Adrenal gland (tissue), 19 donors: ENCODE results near the gene PXN. TPM values are rescaled to one million over a fixed set of nuclear protein-coding genes. Genes with fewer than 3 reads are reported as not detected.

ENCODE experiments used
- DNase-seq, 7 donors: peaks; one replicate each; pipeline ENCODE4 v3.0.0-alpha.2; 2019 to 2020
- H3K27ac ChIP-seq, 5 donors: fragments of 200-600 bp; sonication (generic) in 4 of 5; 1 replicate in 3 of 5; 2 replicates in 2 of 5; pipeline versions ENCODE4 v1.5.1 to v1.8.0; 2016 to 2020; ENCODE audit warnings: mild to moderate bottlenecking in 1 of 5
- H3K27me3 ChIP-seq: fragments of 200-600 bp; 2 replicates; pipeline ENCODE4 v1.8.0; 2021
- H3K36me3 ChIP-seq, 2 donors: fragments of 200-600 bp; replicated peaks in 1 of 2; 1 replicate in 1 of 2; 2 replicates in 1 of 2; pipeline versions ENCODE4 v1.5.1 to v1.8.0; 2018 to 2022
- H3K4me1 ChIP-seq, 2 donors: fragments of 200-600 bp; replicated peaks in 1 of 2; 1 replicate in 1 of 2; 2 replicates in 1 of 2; pipeline versions ENCODE4 v1.5.1 to v1.8.0; 2018 to 2021
- H3K4me3 ChIP-seq, 4 donors: fragments of 200-600 bp; sonication (generic) in 3 of 4; one replicate each; pipeline ENCODE4 v1.5.1; 2016 to 2018
- H3K9me3 ChIP-seq, 3 donors: fragments of 200-600 bp; sonication (generic) in 1 of 3; replicated peaks in 1 of 3; 1 replicate in 2 of 3; 2 replicates in 1 of 3; pipeline versions ENCODE4 v1.5.1 to v1.8.0; 2016 to 2021
- POLR2A ChIP-seq, 2 donors: fragments of 450-650 bp; IDR thresholded peaks; one replicate each; pipeline ENCODE4 v1.6.1; 2017; ENCODE audit warnings: antibody characterized with exemption in 2 of 2, mild to moderate bottlenecking in 2 of 2, moderate library complexity in 1 of 2
- WGBS, 4 donors: extraction: QIAGEN DNeasy Blood & Tissue Kit in 2 of 4; methylation state at CpG; one replicate each; pipeline versions ENCODE4 v1.1.5 to v1.1.7; 2013 to 2017; 5-methylcytosine and 5-hydroxymethylcytosine counted together
- intact Hi-C, 2 donors: fragments of 100-400 bp; cut with DNase I; formaldehyde crosslinking; loops; one replicate each; pipeline versions ENCODE4 v1.14.1 to v1.15.0; 2022 to 2023
- long read RNA-seq, 10 donors: library from polyadenylated mRNA in 3 of 10; unstranded in 2 of 10; stranded (forward) in 1 of 10; transcript quantifications; one replicate each; pipeline ENCODE4 v2.0.0 and lab custom pipeline, GENCODE V29; 2021 to 2026
- polyA plus RNA-seq, 3 donors: library from polyadenylated mRNA; stranded (reverse); fragments of 200-250 nt in 2 of 3; fragments of 350-450 nt in 1 of 3; fragmentation: Illumina TruSeq in 1 of 3; extraction: RNeasy Lipid Tissue Mini Kit (QIAGEN cat#74804) in 1 of 3; gene quantifications; one replicate each; pipeline ENCODE4 v1.2.3, GENCODE V29; 2013 to 2014
- total RNA-seq, 9 donors: library from RNA; depleted of rRNA in 4 of 9; stranded (reverse); fragments of >200 nt in 4 of 9; fragments of 120-200 nt in 1 of 9; fragmentation: NEBNext Ultra II Directional in 1 of 9; extraction: Animal tissue kit (Norgen Biotek cat#: 25700) in 1 of 9; gene quantifications; one replicate each; pipeline versions ENCODE4 v1.1.0 to v1.2.4, GENCODE V29; 2013 to 2023
- TF ChIP-seq, protein P1 (sequence below), 6 experiments: fragments of 450-650 bp in 4 of 6; fragments of 200-600 bp in 2 of 6; sonication (generic) in 1 of 6; IDR thresholded peaks; 1 replicate in 5 of 6; 2 replicates in 1 of 6; pipeline versions ENCODE4 v1.5.1 to v1.8.0; 2016 to 2021; ENCODE audit warnings: antibody characterized with exemption in 6 of 6, mild to moderate bottlenecking in 2 of 6, moderate library complexity in 1 of 6
- donor health status: healthy with polysubstance abuse.
- donor health status: Bipolar disorder and iron deficiency.
- donor health status: DM: yes; HTN: yes; CAD: no.
- donor health status: DM: no; HTN: no; CAD: no.
- donor health status: DM: no; HTN: no; CAD: no.
- donor health status: DM: yes; HTN: yes; CAD: no.

PXN gene
- total RNA-seq, result 100 to 1,000 TPM in 4 of 9 donors, 10 to 100 TPM in 5; 12.5 to 156 (median 66.5) TPM
- 100 to 1,000 TPM in 2 of 3 donors, 10 to 100 TPM in 1; 79.9 to 142 (median 123) TPM for polyA plus RNA-seq
- long read RNA-seq, donor 1, transcript PXN-204 (11 exons, 3,683 nt), result major isoform, 5 of 18 reads
- long read RNA-seq, donor 1, partial matches to known transcripts, result 11 of 18 reads
- long read RNA-seq, donor 1, other reads (novel, unspliced or antisense), result 0 of 18 reads
- long read RNA-seq, donor 2, transcript PXN-204 (11 exons, 3,683 nt), result major isoform, 9 of 12 reads
- long read RNA-seq, donor 2, partial matches to known transcripts, result 0 of 12 reads
- long read RNA-seq, donor 2, other reads (novel, unspliced or antisense), result 0 of 12 reads
- long read RNA-seq, donor 3, transcript PXN-204 (11 exons, 3,683 nt), result major isoform, 9 of 11 reads
- long read RNA-seq, donor 3, partial matches to known transcripts, result 0 of 11 reads
- long read RNA-seq, donor 3, other reads (novel, unspliced or antisense), result 0 of 11 reads
- long read RNA-seq, donor 4, partial matches to known transcripts, result 3 of 22 reads
- long read RNA-seq, donor 4, other reads (novel, unspliced or antisense), result 16 of 22 reads
- long read RNA-seq, donor 5, transcript PXN-201 (12 exons, 3,785 nt), result minor isoform, 21 of 238 reads
- long read RNA-seq, donor 5, transcript PXN-206 (11 exons, 3,807 nt), result minor isoform, 8 of 238 reads
- long read RNA-seq, donor 5, transcript PXN-202 (11 exons, 3,835 nt), result minor isoform, 11 of 238 reads
- long read RNA-seq, donor 5, transcript PXN-204 (11 exons, 3,683 nt), result major isoform, 127 of 238 reads
- long read RNA-seq, donor 5, partial matches to known transcripts, result 22 of 238 reads
- long read RNA-seq, donor 5, other reads (novel, unspliced or antisense), result 49 of 238 reads
- long read RNA-seq, donor 6, partial matches to known transcripts, result 2 of 20 reads
- long read RNA-seq, donor 6, other reads (novel, unspliced or antisense), result 15 of 20 reads
- long read RNA-seq, donor 7, partial matches to known transcripts, result 0 of 2 reads
- long read RNA-seq, donor 7, other reads (novel, unspliced or antisense), result 0 of 2 reads
- long read RNA-seq, donor 8, transcript PXN-204 (11 exons, 3,683 nt), result major isoform, 8 of 28 reads
- long read RNA-seq, donor 8, partial matches to known transcripts, result 16 of 28 reads
- long read RNA-seq, donor 8, other reads (novel, unspliced or antisense), result 0 of 28 reads
- long read RNA-seq, donor 9, transcript PXN-204 (11 exons, 3,683 nt), result major isoform, 10 of 11 reads
- long read RNA-seq, donor 9, partial matches to known transcripts, result 0 of 11 reads
- long read RNA-seq, donor 9, other reads (novel, unspliced or antisense), result 0 of 11 reads
- long read RNA-seq, donor 10, transcript PXN-204 (11 exons, 3,683 nt), result major isoform, 12 of 32 reads
- long read RNA-seq, donor 10, partial matches to known transcripts, result 16 of 32 reads
- long read RNA-seq, donor 10, other reads (novel, unspliced or antisense), result 0 of 32 reads

DNA sequence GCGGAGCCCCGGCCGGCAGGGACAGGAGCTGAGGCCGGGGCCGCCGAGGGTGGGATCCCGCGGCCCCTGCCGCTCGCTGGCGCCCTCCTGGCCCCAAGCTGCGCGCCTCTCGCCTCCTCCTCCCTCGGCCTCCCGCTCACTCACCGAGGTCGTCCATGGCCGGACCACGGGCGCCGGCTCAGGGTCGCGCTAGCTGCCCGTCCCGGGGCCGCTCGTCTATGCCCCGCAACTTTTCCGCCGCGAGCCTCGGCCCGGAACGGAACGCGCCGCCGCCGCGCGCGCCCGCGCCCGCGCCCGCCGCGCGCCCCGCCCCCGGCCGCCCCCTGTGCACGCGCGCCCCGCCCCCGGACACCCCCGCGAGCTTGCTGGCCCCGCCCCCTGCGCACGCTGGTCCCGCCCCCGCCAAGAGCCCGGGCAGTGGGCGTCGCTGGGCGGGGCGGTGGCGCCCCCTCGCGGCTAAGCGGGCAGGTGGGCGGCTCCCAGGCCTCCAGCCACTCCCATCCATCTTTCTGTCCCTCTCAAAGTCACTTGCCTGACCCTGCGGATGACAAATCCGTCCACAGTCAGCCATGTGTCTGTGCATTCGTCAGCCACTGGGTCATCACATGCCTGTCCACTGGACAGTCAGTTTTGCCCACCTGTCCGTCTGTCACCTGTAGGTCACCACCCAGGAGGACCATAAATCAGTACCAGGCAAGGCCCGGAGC, at the start of gene PXN:
TSS of gene PXN (minus strand) at position 258 of the 707 bp plus-strand sequence. CDS start at position 157, 101 bp downstream.
- Histone ChIP-seq H3K4me3 (peak within 1 kb of the TSS in 3 of 4 donors; percentile 45 to 100 (median 90)), H3K27ac (peak within 1 kb of the TSS; percentile 70 to 98 (median 86)), H3K9me3 (no peaks in the 10 kb centered on the region), H3K4me1 (peaks cover 27 to 45% of the 10 kb centered on the region in 2 donors), H3K36me3 (no peaks in the 10 kb centered on the region), H3K27me3 (no peaks in the 10 kb centered on the region)
- DNase-seq, result peak; percentile 88 to 95 (median 91)
- intact Hi-C loops, result loop anchor here (2.0 kb wide), 2 partner anchors 37 to 39 kb away; no protein-coding TSS in a partner anchor
- peak; percentile 40 to 83 for TF ChIP-seq POLR2A (IDR thresholded peaks at IDR 0.05)
- TF ChIP-seq, protein P1, sequence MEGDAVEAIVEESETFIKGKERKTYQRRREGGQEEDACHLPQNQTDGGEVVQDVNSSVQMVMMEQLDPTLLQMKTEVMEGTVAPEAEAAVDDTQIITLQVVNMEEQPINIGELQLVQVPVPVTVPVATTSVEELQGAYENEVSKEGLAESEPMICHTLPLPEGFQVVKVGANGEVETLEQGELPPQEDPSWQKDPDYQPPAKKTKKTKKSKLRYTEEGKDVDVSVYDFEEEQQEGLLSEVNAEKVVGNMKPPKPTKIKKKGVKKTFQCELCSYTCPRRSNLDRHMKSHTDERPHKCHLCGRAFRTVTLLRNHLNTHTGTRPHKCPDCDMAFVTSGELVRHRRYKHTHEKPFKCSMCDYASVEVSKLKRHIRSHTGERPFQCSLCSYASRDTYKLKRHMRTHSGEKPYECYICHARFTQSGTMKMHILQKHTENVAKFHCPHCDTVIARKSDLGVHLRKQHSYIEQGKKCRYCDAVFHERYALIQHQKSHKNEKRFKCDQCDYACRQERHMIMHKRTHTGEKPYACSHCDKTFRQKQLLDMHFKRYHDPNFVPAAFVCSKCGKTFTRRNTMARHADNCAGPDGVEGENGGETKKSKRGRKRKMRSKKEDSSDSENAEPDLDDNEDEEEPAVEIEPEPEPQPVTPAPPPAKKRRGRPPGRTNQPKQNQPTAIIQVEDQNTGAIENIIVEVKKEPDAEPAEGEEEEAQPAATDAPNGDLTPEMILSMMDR (IDR thresholded peaks at IDR 0.05), result peak; percentile 41 to 94 (median 82)
- WGBS, 4 donors, result 0 to 1% (median 0%) methylated on average over 7 to 81 of the region's 81 CpGs

DNA sequence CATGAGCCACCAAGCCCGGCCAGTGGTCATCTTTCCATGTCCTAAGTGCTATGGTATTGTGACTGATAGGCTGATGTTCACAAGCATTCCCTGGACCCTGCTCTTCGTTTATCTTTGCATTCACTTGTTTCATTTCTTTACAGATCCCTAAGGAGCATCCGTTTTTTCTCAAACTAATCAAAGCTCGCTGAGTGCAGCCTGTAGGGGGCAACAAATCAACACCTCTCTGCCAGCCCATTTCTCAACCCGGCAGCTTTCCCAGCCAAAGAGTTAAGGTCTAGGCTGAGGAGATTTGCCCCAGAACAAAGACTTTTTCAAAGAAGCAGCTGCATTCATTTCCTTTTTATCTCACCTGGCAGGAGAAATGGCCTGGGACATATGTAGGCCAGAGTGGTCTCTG, 48.7 kb upstream of the PXN start:
- TF ChIP-seq, protein P1 (IDR thresholded peaks at IDR 0.05), result no peak
- TF ChIP-seq POLR2A (IDR thresholded peaks at IDR 0.05), result no peak
- Histone ChIP-seq H3K36me3 (no peaks in the 10 kb centered on the region), H3K4me1 (peaks cover 9% of the 10 kb centered on the region in 2 donors), H3K27ac (no peak overlapping the region), H3K9me3 (no peaks in the 10 kb centered on the region), H3K27me3 (no peaks in the 10 kb centered on the region), H3K4me3 (no peak overlapping the region)
- intact Hi-C loops, result no loop called here
- WGBS, 4 donors, result 58 to 67% (median 62%) methylated on average over 5 of the region's 5 CpGs
- no peak for DNase-seq

DNA sequence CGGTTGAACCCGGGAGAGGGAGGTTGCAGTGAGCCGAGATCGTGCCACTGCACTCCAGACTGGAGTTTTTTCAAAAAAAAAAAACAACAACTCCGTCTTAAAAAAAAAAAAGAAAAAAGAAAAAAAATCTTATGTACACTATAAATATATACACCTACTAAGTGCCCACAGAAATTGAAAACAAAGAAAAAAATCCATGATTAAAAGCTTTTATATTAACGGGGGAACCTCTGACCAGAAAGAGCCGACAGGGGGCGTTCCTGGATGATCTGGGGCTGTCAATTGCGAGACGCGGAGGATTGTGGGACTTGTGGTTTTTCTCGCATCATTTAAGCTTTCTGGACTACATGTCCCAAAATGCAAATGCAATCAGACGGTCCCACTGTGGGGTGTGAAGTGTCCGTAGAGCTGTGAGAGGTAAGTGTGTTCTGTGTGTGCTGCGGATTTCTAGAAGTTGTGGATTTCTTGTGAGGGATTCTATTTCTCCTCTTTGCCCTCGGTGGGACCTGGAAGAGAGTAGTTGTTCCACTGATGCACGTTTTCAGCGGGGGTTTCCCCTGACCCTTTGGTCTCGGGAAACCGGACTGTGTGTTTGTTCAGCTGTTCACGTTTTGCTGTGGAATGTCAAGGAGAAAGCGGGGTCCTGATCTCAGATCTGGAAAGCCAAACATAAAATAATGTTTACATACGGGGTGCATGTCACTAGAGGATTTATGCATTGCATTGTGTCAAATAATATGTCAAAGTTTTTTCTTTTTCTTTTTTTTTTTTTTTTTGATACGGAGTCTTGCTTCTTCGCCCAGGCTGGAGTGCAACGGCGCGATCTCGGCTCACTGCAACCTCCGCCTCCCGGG, 36.7 kb upstream of the PXN start, which contains the start of gene SIRT4:
TSS of gene SIRT4 (plus strand) at position 360 of the 854 bp plus-strand sequence. CDS start 1,241 bp downstream, outside the sequence.
- peak within 1 kb of the TSS in 3 of 5 donors; percentile 49 to 86 (median 75) for H3K27ac ChIP-seq
- peak in 1 of 2 donors; percentile 65 for TF ChIP-seq POLR2A (IDR thresholded peaks at IDR 0.05)
- TF ChIP-seq, protein P1 (IDR thresholded peaks at IDR 0.05), result peak; percentile 44 to 78 (median 61)
- peak; percentile 89 to 97 (median 93) for DNase-seq
- no peaks in the 10 kb centered on the region for H3K27me3 ChIP-seq
- H3K36me3 ChIP-seq, result no peaks in the 10 kb centered on the region
- H3K9me3 ChIP-seq, result no peaks in the 10 kb centered on the region
- WGBS, 4 donors, result 8 to 10% (median 9%) methylated on average over 31 of the region's 31 CpGs
- intact Hi-C loops, result no loop called here
- H3K4me1 ChIP-seq, result peaks cover 5 to 8% of the 10 kb centered on the region in 2 donors
- H3K4me3 ChIP-seq, result peak within 1 kb of the TSS in 3 of 4 donors; percentile 41 to 61 (median 60)
